IMR-90 (cell line): Measurements from ENCODE around the gene GUCY1A2. TPM values are rescaled to one million over a fixed set of nuclear protein-coding genes. Genes with fewer than 3 reads are reported as not detected.

Experiments used
- ATAC-seq: fragments of 200-7000 bp; cut with Tn5 transposase; 2 replicates; pipeline ENCODE4 v1.9.1; 2020; ENCODE audit warnings: low read depth, mild to moderate bottlenecking, moderate library complexity
- BruUV-seq: library from RNA; stranded (reverse); fragments of 400-500 nt; replicated peaks from 2 replicates; lab custom pipeline; 2021; lab: Mats Ljungman, UMichigan
- CTCF ChIA-PET: fragments of 300-600 bp; formaldehyde crosslinking; extraction: SDS; loops from one replicate; lab custom pipeline; 2021; ENCODE audit warnings: antibody characterized with exemption; lab: Yijun Ruan, JAX
- POLR2A ChIA-PET: fragments of 300-600 bp; sonication (Branson Sonifier 250); formaldehyde crosslinking; loops from one replicate; lab custom pipeline; 2022; ENCODE audit warnings: antibody characterized with exemption; ENCODE audit not compliant: unreplicated experiment; lab: Charles Lee
- DNase-seq: peaks from one replicate; pipeline ENCODE4 v3.0.0; 2013
- H2AFZ ChIP-seq: replicated peaks from 2 replicates; pipeline ENCODE3; 2013; ENCODE audit warnings: low read length, mild to moderate bottlenecking; ENCODE audit not compliant: poor library complexity
- H2AK5ac ChIP-seq: 2 replicates; pipeline ENCODE4 v1.6.1; 2013; ENCODE audit warnings: low read depth, low read length, inconsistent platforms
- H2AK9ac ChIP-seq: replicated peaks from 2 replicates; pipeline ENCODE3; 2013; ENCODE audit warnings: mild to moderate bottlenecking, low read depth, low read length, moderate library complexity; ENCODE audit not compliant: poor library complexity
- H2BK120ac ChIP-seq: 2 replicates; pipeline ENCODE4 v1.6.1; 2013; ENCODE audit warnings: low read depth, low read length, inconsistent platforms
- H2BK15ac ChIP-seq: 3 replicates; pipeline ENCODE4 v1.6.1; 2013; ENCODE audit warnings: low read depth, low read length, inconsistent platforms
- H2BK20ac ChIP-seq: 2 replicates; pipeline ENCODE4 v1.6.1; 2013; ENCODE audit warnings: low read depth, mild to moderate bottlenecking, inconsistent platforms, low read length, moderate library complexity
- H2BK5ac ChIP-seq: 2 replicates; pipeline ENCODE4 v1.6.1; 2013; ENCODE audit warnings: mild to moderate bottlenecking, low read depth, low read length, inconsistent platforms; ENCODE audit not compliant: poor library complexity, severe bottlenecking
- H3K14ac ChIP-seq: replicated peaks from 2 replicates; pipeline ENCODE4 v1.6.1; 2013; ENCODE audit warnings: low read depth, low read length, inconsistent platforms
- H3K18ac ChIP-seq: 2 replicates; pipeline ENCODE4 v1.6.1; 2013; ENCODE audit warnings: low read depth, low read length, control low read depth
- H3K23ac ChIP-seq: 2 replicates; pipeline ENCODE4 v1.6.1; 2013; ENCODE audit warnings: low read depth, low read length, inconsistent platforms
- H3K27ac ChIP-seq: 2 replicates; pipeline ENCODE4 v1.5.1; 2013; ENCODE audit warnings: mild to moderate bottlenecking, control low read depth, low read length; ENCODE audit not compliant: insufficient read depth
- H3K27me3 ChIP-seq: 2 replicates; pipeline ENCODE4 v1.6.1; 2013; ENCODE audit warnings: low read length; ENCODE audit not compliant: control insufficient read depth, insufficient read depth
- H3K36me3 ChIP-seq: 2 replicates; pipeline ENCODE4 v1.6.1; 2013; ENCODE audit warnings: low read length, mixed read lengths; ENCODE audit not compliant: control insufficient read depth, insufficient read depth
- H3K4ac ChIP-seq: 2 replicates; pipeline ENCODE4 v1.6.1; 2013; ENCODE audit warnings: low read depth, low read length, inconsistent platforms
- H3K4me1 ChIP-seq: 2 replicates; pipeline ENCODE4 v1.6.1; 2013; ENCODE audit warnings: low read length, mixed read lengths; ENCODE audit not compliant: control insufficient read depth, insufficient read depth
- H3K4me2 ChIP-seq: 2 replicates; pipeline ENCODE4 v1.6.1; 2013; ENCODE audit warnings: low read depth, mild to moderate bottlenecking, control low read depth, low read length, moderate library complexity
- H3K4me3 ChIP-seq: 2 replicates; pipeline ENCODE4 v1.5.1; 2013; ENCODE audit warnings: low read depth, mild to moderate bottlenecking, control low read depth, low read length, moderate library complexity; ENCODE audit not compliant: insufficient read depth
- H3K56ac ChIP-seq: 2 replicates; pipeline ENCODE4 v1.6.1; 2013; ENCODE audit warnings: low read length, inconsistent platforms; ENCODE audit not compliant: insufficient read depth; ENCODE audit errors: extremely low read depth
- H3K79me1 ChIP-seq, 2 experiments: 2 replicates each; pipeline ENCODE4 v1.6.1; 2013; ENCODE audit warnings: low read length in 2 of 2, inconsistent platforms in 1 of 2, low read depth in 1 of 2
- H3K9ac ChIP-seq: 2 replicates; pipeline ENCODE4 v1.6.1; 2013; ENCODE audit warnings: low read depth, low read length, control low read depth
- H3K9me1 ChIP-seq: 2 replicates; pipeline ENCODE4 v1.6.1; 2013; ENCODE audit warnings: low read length, inconsistent platforms; ENCODE audit not compliant: insufficient read depth
- H3K9me3 ChIP-seq: 2 replicates; pipeline ENCODE4 v1.6.1; 2013; ENCODE audit warnings: low read length; ENCODE audit not compliant: control insufficient read depth, insufficient read depth
- H4K20me1 ChIP-seq: 2 replicates; pipeline ENCODE4 v1.6.1; 2013; ENCODE audit warnings: low read length, inconsistent platforms; ENCODE audit not compliant: insufficient read depth
- H4K5ac ChIP-seq: 2 replicates; pipeline ENCODE4 v1.6.1; 2013; ENCODE audit warnings: mild to moderate bottlenecking, low read depth, low read length, control low read depth
- H4K8ac ChIP-seq, 2 experiments: 2 replicates each; pipeline ENCODE4 v1.6.1; 2013; ENCODE audit warnings: low read depth in 2 of 2, low read length in 2 of 2, control low read depth in 1 of 2, inconsistent platforms in 1 of 2
- H4K91ac ChIP-seq: 2 replicates; pipeline ENCODE4 v1.6.1; 2013; ENCODE audit warnings: low read depth, low read length, inconsistent platforms; ENCODE audit not compliant: insufficient read depth
- BHLHE40 ChIP-seq: fragments of 150-350 bp; IDR thresholded peaks from 2 replicates; pipeline ENCODE4 v1.6.1; 2016; ENCODE audit warnings: mild to moderate bottlenecking, low read depth, low read length
- CEBPB ChIP-seq: IDR thresholded peaks from 2 replicates; pipeline ENCODE4 v1.6.1; 2012; ENCODE audit warnings: low read depth, low read length, improper control_type of control experiment
- FOS ChIP-seq: fragments of 150-350 bp; IDR thresholded peaks from 2 replicates; pipeline ENCODE4 v1.6.1; 2016; ENCODE audit warnings: low read depth, low read length
- MAZ ChIP-seq: IDR thresholded peaks from 2 replicates; pipeline ENCODE4 v1.6.1; 2012; ENCODE audit warnings: low read depth, mild to moderate bottlenecking, low read length, improper control_type of control experiment, moderate library complexity, borderline replicate concordance
- MXI1 ChIP-seq: IDR thresholded peaks from 2 replicates; pipeline ENCODE4 v1.6.1; 2012; ENCODE audit warnings: low read depth, mild to moderate bottlenecking, low read length, moderate library complexity, borderline replicate concordance
- NFE2L2 ChIP-seq: fragments of 150-350 bp; IDR thresholded peaks from 2 replicates; pipeline ENCODE4 v1.6.1; 2016; ENCODE audit warnings: low read depth, mild to moderate bottlenecking, low read length
- POLR2A ChIP-seq: IDR thresholded peaks from 2 replicates; pipeline ENCODE4 v1.6.1; 2012; ENCODE audit warnings: mild to moderate bottlenecking, low read depth, low read length
- RAD21 ChIP-seq: IDR thresholded peaks from 2 replicates; pipeline ENCODE4 v1.6.1; 2012; ENCODE audit warnings: low read length, improper control_type of control experiment
- RCOR1 ChIP-seq: IDR thresholded peaks from 2 replicates; pipeline ENCODE4 v1.6.1; 2012; ENCODE audit warnings: mild to moderate bottlenecking, low read length, improper control_type of control experiment; ENCODE audit not compliant: insufficient replicate concordance
- RFX5 ChIP-seq: IDR thresholded peaks from 2 replicates; pipeline ENCODE4 v1.8.0; 2012; ENCODE audit warnings: low read depth, mild to moderate bottlenecking, low read length, moderate library complexity
- SMC3 ChIP-seq: fragments of 150-350 bp; IDR thresholded peaks from 2 replicates; pipeline ENCODE4 v1.6.1; 2016; ENCODE audit warnings: low read depth, mild to moderate bottlenecking, antibody characterized with exemption, low read length, moderate library complexity
- WGBS, 2 experiments: methylation state at CpG; one replicate each; pipeline versions ENCODE4 v1.1.5 to v1.1.7; 2013; ENCODE audit warnings: missing lambda C conversion rate in 2 of 2; ENCODE audit not compliant: insufficient read length in 1 of 2; ENCODE audit errors: extremely low coverage in 2 of 2; 5-methylcytosine and 5-hydroxymethylcytosine counted together
- dilution Hi-C: fragments of 300-500 bp; cut with HindIII; formaldehyde crosslinking; loops from one replicate; pipeline ENCODE4 v1.14.3; 2018; ENCODE audit warnings: low sequenced_read_pairs; ENCODE audit not compliant: unreplicated experiment
- in situ Hi-C: fragments of 300-500 bp; cut with MboI; formaldehyde crosslinking; loops from 3 replicates; pipeline ENCODE4 v1.14.3; 2019; ENCODE audit warnings: low sequenced_read_pairs, inconsistent platforms, mixed read lengths
- intact Hi-C: fragments of 100-400 bp; cut with micrococcal nuclease; formaldehyde crosslinking; loops from 2 replicates; pipeline ENCODE4 v1.10.0; 2022
- polyA plus RNA-seq, 3 experiments: library from polyadenylated mRNA; depleted of rRNA; stranded (reverse); fragments of >200 nt; gene quantifications; 2 replicates each; pipeline ENCODE4 v1.2.3, GENCODE V29; 2012; ENCODE audit warnings: low replicate concordance in 1 of 3
- total RNA-seq: library from RNA; depleted of rRNA; stranded (reverse); fragments of >200 nt; gene quantifications from 2 replicates; pipeline ENCODE4 v1.2.3, GENCODE V29; 2012
- TF ChIP-seq, protein P1 (sequence below): fragments of 150-350 bp; IDR thresholded peaks from 2 replicates; pipeline ENCODE4 v1.6.1; 2016; ENCODE audit warnings: low read depth, mild to moderate bottlenecking, low read length, moderate library complexity, borderline replicate concordance
- TF ChIP-seq, protein P2 (sequence below): conservative IDR thresholded peaks from 2 replicates; pipeline ENCODE4 v1.5.1; 2012; ENCODE audit warnings: mild to moderate bottlenecking, low read depth, low read length, improper control_type of control experiment
- TF ChIP-seq, protein P3 (sequence below): fragments of 150-350 bp; IDR thresholded peaks from 2 replicates; pipeline ENCODE4 v1.6.1; 2017; ENCODE audit warnings: mild to moderate bottlenecking, antibody characterized with exemption, low read length, low read depth

GUCY1A2 gene
- total and polyA plus RNA-seq, 2 of the 4 experiments (the other 2 are of a cell fraction) = under 0.01 to 0.03 TPM

DNA sequence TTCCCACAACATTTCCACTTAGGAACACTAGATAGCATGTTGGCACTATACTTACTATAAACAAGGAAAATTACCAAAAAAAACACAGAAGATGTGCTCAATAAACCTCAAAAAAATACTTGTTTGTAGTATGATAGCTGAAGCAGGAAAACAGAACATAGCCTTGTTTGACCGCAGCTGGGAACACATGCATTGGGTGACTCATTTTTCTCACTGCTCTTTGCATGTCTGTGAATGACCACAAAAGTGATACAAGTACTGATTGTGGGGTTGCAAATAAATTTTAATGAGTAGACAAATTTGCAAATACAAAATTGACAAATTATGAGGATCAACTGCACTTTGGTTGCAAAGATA, 22.8 kb upstream of the GUCY1A2 start:
- Histone ChIP-seq H4K5ac (no peak overlapping the region), H3K4me3 (no peak overlapping the region), H3K14ac (no peak overlapping the region), H3K23ac (no peak overlapping the region), H3K79me1 (no peaks in the 10 kb centered on the region), H3K27me3 (no peaks in the 10 kb centered on the region), H2AK5ac (no peak overlapping the region), H4K8ac (no peak overlapping the region), H3K4me2 (no peak overlapping the region), H3K27ac (no peak overlapping the region), H2BK120ac (no peak overlapping the region), H2BK5ac (no peak overlapping the region), H3K4me1 (no peaks in the 10 kb centered on the region), H4K20me1 (no peaks in the 10 kb centered on the region), H3K56ac (no peak overlapping the region), H2BK20ac (no peak overlapping the region), H3K18ac (no peak overlapping the region), H3K9me3 (no peaks in the 10 kb centered on the region), H3K4ac (no peak overlapping the region), H2AFZ (no peak overlapping the region), H2BK15ac (no peak overlapping the region), H3K9me1 (no peaks in the 10 kb centered on the region), H3K9ac (no peak overlapping the region), H3K36me3 (no peaks in the 10 kb centered on the region), H4K91ac (no peak overlapping the region), H2AK9ac (no peak overlapping the region)
- ATAC-seq (no peak), DNase-seq (peak; percentile 23)
- BruUV-seq = no TSS peak
- dilution Hi-C loops (no loop called here), intact Hi-C loops (no loop called here), in situ Hi-C loops (no loop called here)
- ChIA-PET POLR2A (no interaction called here), CTCF (no interaction called here)
- no peak for TF ChIP-seq RAD21
- TF ChIP-seq CEBPB = no peak
- TF ChIP-seq NFE2L2 = no peak
- TF ChIP-seq, protein P1, sequence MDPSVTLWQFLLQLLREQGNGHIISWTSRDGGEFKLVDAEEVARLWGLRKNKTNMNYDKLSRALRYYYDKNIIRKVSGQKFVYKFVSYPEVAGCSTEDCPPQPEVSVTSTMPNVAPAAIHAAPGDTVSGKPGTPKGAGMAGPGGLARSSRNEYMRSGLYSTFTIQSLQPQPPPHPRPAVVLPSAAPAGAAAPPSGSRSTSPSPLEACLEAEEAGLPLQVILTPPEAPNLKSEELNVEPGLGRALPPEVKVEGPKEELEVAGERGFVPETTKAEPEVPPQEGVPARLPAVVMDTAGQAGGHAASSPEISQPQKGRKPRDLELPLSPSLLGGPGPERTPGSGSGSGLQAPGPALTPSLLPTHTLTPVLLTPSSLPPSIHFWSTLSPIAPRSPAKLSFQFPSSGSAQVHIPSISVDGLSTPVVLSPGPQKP = no peak
- no peak for TF ChIP-seq POLR2A
- no peak for TF ChIP-seq RCOR1
- no peak for TF ChIP-seq MXI1
- TF ChIP-seq BHLHE40 = no peak
- no peak for TF ChIP-seq SMC3
- TF ChIP-seq MAZ = no peak
- TF ChIP-seq RFX5 = no peak
- TF ChIP-seq FOS = no peak
- TF ChIP-seq, protein P2, sequence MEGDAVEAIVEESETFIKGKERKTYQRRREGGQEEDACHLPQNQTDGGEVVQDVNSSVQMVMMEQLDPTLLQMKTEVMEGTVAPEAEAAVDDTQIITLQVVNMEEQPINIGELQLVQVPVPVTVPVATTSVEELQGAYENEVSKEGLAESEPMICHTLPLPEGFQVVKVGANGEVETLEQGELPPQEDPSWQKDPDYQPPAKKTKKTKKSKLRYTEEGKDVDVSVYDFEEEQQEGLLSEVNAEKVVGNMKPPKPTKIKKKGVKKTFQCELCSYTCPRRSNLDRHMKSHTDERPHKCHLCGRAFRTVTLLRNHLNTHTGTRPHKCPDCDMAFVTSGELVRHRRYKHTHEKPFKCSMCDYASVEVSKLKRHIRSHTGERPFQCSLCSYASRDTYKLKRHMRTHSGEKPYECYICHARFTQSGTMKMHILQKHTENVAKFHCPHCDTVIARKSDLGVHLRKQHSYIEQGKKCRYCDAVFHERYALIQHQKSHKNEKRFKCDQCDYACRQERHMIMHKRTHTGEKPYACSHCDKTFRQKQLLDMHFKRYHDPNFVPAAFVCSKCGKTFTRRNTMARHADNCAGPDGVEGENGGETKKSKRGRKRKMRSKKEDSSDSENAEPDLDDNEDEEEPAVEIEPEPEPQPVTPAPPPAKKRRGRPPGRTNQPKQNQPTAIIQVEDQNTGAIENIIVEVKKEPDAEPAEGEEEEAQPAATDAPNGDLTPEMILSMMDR = no peak
- TF ChIP-seq, protein P3, sequence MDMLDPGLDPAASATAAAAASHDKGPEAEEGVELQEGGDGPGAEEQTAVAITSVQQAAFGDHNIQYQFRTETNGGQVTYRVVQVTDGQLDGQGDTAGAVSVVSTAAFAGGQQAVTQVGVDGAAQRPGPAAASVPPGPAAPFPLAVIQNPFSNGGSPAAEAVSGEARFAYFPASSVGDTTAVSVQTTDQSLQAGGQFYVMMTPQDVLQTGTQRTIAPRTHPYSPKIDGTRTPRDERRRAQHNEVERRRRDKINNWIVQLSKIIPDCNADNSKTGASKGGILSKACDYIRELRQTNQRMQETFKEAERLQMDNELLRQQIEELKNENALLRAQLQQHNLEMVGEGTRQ = no peak
- 50% methylated on average over 1 of the region's 1 CpG; no CpG with 5 or more reads in 1 of the 2 experiments for WGBS, 2 experiments
